Epithelial cell of prostate (primary cell): ENCODE results near the gene EIF4G3.
A peak's percentile ranks its signal among the peaks of the same experiment; 100 is the strongest.
"Not testable (repeated sequence)": the region's sequence is repeated elsewhere in the genome, so short reads cannot be mapped to it uniquely, and the experiment has no call there.

ENCODE experiments used
- DNase-seq: peaks from one replicate; pipeline ENCODE4 v3.0.0-alpha.2; 2011; ENCODE audit warnings: low read depth, low spot score
- H3K27ac ChIP-seq: fragments of 450-650 bp; 2 replicates; pipeline ENCODE4 v1.5.1; 2017; ENCODE audit warnings: mild to moderate bottlenecking

EIF4G3 gene

GRCh38 chr1:21156019-21156418 is 20.7 kb downstream of the EIF4G3 start:
- H3K27ac ChIP-seq = no peak overlapping the region
- no peak for DNase-seq

- H3K27ac ChIP-seq = no peak overlapping the region
- no peak for DNase-seq
Measured at GRCh38 chr1:21154717-21155116, 22.0 kb downstream of the EIF4G3 start.

GRCh38 chr1:21153388-21153787 is 23.3 kb downstream of the EIF4G3 start:
- no peak for DNase-seq
- H3K27ac ChIP-seq = no peak overlapping the region

GRCh38 chr1:21152423-21153100 is 24.1 kb downstream of the EIF4G3 start:
- H3K27ac ChIP-seq = peak overlapping the region; percentile 83

GRCh38 chr1:21149855-21150432 is 26.8 kb downstream of the EIF4G3 start:
- peak; percentile 46 for DNase-seq

More at GRCh38 chr1:21152423-21153100, 24.1 kb downstream of the EIF4G3 start:
- DNase-seq = no peak

DNA sequence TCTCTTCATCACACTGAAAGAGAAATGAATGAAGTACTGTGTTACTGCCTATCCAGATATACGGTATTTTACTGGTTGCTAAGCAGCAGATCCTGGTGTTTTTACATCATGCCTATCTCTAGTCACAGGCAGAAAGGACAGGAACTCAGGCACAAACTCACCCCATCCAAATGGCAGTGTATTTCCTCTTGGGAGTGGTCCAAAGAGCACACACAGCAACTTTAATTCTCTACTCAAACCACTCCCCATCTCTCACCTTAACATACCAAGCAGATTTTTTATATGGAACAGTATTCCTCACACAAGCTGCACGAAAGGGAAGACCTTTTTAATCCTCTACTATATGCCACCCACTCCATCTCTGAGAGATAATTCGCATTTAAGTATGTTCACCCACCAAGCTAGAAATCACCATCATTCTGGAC is 27.3 kb downstream of the EIF4G3 start:
- DNase-seq = peak; percentile 50
- peak overlapping the region; percentile 83 for H3K27ac ChIP-seq

More at GRCh38 chr1:21149855-21150432, 26.8 kb downstream of the EIF4G3 start:
- H3K27ac ChIP-seq = peak overlapping the region; percentile 83

DNA sequence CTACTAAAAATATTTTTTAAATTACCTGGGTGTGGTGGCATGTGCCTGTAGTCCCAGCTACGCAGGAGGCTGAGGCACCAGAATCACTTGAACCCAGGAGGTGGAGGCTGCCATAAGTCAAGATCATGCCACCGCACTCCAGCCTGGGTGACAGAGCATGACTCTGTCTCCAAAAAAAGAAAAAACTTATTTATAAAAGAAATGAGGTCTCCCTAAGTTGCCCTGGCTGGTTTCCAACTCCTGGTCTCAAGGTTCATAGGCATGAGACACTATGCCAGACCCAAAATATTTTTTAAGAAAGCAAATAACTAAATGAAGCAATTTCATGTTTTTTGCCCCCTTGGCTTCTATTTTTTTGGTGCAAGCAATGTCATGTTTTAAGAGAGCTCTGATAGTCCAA is 32.9 kb downstream of the EIF4G3 start:
- DNase-seq = no peak
- H3K27ac ChIP-seq = no peak overlapping the region

- no peak overlapping the region for H3K27ac ChIP-seq
- no peak for DNase-seq
Measured at GRCh38 chr1:21143138-21143537, 33.6 kb downstream of the EIF4G3 start.

GRCh38 chr1:21141030-21141429 is 35.7 kb downstream of the EIF4G3 start:
- DNase-seq = no peak
- H3K27ac ChIP-seq = no peak overlapping the region

DNA sequence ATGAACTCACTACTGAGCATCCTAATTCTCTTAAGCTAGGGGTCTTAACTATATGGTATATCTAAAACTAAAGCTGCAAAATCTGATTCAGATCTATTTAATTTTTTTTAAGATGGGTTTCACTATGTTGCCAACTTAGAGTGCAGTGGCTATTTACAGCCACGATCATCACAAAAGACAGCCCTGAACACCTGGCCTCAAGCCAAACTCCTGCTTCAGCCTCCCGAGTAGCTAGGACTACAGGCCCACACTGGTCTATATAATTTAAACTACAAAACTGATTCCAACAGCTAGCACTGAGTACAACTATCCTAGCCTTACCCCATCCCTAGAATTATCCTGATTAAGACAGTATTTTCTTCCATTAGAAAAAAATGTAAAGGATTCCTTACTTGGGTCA is 37.1 kb downstream of the EIF4G3 start:
- no peak overlapping the region for H3K27ac ChIP-seq
- no peak for DNase-seq

DNA sequence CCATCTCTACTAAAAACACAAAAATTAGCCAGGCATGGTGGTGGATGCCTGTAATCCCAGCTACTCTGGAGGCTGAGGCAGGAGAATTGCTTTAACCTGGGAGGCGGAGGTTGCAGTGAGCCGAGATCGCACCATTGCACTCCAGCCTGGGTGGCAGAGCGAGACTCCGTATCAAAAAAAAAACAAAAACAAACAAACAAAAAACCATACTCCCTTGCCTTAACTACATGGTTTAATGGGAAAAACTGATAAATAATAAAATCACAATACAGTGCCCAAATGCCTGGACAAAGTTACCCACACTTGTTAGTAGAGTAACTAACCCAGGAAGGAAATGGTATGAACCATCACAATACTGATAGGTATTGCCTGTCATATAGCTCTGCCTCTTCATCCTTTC is 40.4 kb downstream of the EIF4G3 start:
- DNase-seq, H3K27ac ChIP-seq: not testable (repeated sequence)

DNA sequence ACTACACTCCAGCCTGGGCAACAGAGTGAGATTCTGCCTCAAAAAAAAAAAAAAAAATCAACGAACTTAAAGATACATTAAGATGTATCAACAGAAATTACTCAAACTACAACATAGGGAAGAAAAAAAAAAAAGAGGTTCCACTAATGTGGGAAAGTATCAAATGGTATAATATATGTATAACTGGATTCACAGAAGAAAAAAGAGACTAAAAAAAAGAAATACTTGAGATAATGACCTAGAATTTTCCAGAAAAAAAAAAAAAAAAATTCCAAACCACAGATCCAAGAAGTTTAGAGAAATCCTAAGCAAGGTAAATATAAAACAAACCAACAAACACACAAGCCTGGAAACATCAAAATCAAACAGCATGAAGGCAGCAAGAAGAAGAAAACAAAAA is 45.5 kb downstream of the EIF4G3 start:
- DNase-seq = no peak
- peak overlapping the region; percentile 0 for H3K27ac ChIP-seq

GRCh38 chr1:21129407-21129806 is 47.3 kb downstream of the EIF4G3 start:
- no peak overlapping the region for H3K27ac ChIP-seq
- DNase-seq = no peak

DNA sequence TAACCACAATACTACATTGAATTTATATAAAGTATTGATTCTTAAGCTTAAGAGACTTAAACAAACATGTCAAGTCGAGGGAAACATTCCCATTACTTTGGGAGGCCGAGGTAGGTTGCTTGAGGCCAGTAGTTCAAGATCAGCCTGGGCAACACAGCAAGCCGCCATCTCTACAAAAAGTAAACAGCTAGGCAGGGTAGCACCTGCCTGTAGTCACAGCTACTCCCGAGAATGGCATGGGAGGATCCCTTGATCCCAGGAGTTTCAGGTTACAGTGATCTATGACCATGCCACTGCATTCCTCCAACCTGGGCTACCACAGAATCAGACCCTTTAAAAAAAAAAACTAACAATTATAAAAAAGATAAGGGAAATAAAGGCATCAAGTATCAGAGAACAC is 50.4 kb downstream of the EIF4G3 start:
- DNase-seq = no peak
- H3K27ac ChIP-seq = no peak overlapping the region

DNA sequence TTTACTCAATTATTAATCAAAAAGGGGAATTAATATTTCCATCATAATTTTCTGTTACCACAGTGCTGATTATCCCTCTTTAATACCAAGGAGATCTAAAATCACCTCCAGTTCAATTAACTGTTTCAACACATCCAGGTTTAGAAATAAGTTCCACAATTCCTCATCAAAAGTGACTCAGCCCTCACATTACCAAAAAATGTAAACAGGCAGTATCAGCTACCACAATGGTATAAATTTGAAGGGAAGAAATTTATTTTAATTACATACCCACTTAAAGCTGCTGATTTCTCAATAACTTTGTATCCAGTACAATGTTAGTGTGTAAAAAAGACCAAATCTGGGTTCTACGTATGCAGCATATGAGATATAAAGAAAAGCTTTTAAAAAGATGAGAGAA is 51.9 kb downstream of the EIF4G3 start:
- no peak overlapping the region for H3K27ac ChIP-seq
- no peak for DNase-seq

DNA sequence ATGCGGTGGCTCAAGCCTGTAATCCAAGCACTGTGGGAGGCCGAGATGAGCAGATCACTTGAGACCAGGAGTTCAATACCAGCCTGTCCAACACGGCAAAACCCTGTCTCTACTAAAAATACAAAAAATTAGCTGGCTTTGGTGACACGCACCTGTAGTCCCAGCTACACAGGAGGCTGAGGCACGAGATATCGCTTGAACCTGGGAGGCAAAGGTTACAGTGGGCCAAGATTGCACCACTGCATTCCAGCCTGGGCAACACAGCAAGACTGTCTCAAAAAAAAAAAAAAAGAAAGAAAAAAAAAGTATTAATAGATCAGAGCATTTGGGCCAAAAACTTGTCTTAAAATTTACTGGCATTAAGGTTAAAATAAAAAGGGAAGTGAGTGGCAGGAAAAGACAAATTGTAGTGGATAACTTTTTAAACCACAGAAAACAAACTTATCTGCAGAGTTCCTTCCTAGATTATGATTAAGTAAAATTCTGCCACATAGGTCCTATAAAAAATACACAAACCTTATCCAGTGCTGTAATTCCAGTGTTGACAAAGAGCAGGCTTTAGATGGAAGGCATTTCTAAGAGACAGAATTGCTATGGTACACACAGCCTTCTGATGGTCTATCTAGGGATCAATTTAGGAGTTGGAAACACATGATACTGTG is 53.3 kb downstream of the EIF4G3 start:
- no peak for DNase-seq
- H3K27ac ChIP-seq = no peak overlapping the region

GRCh38 chr1:21121764-21122471 is 54.8 kb downstream of the EIF4G3 start:
- no peak for DNase-seq
- H3K27ac ChIP-seq = no peak overlapping the region

DNA sequence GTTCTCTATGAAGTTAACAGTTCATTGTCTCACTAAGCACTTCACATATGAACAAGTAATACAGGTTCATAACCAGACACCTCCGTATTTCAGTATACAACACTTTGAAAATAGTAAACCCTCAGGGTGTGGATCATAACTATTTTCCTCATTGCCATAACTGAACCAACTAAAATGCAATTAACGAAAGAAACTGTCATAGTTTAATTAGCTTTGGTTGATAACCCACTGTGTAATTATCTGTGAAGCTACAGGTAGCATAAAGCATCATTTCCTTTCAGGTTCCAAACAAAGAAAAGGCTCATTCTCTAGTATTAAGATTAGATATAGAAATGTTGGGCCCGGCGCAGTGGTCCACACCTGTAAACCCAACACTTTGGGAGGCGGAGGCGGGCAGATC is 58.5 kb downstream of the EIF4G3 start:
- no peak overlapping the region for H3K27ac ChIP-seq
- no peak for DNase-seq

DNA sequence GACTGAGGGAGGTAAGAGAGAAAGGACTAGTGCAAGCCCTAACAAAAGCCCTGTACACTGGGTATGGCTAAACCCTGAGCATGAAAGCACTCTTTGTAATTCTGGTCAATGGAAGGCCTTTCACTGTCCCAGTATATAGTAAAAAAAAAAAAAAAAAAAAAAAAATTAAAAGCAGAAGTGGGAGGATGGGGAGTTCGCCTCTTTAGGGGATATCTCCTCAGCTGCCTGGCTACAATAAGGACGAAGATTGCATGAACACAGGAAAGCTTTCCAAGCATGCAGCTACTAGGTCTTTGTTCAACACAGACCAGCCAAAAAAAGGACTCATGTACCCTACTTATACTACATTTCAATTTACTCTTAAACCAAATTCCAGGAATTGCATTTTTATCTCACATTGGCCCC is 59.1 kb downstream of the EIF4G3 start:
- no peak overlapping the region for H3K27ac ChIP-seq
- no peak for DNase-seq

DNA sequence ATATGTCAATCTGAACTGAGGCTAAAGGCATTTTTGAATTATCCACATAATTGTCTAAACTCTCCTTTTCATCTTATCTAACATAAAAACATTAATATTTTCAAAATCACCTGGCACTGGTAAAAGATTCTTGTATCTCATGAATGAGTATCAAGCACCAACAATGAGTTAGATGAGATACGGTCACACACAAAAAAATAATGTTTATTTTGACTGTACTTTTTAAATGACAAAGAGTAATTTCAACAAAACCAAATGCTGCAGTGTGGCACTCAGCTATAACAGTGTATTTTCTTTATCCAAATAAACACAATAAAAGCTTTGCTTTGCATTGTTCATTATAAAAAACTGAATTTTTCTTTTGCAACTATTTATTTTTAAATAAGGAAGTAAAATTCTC is 59.5 kb downstream of the EIF4G3 start:
- H3K27ac ChIP-seq = no peak overlapping the region
- DNase-seq = no peak
